ENCODE measurements around the gene CYP26C1. TPM values are rescaled to one million over a fixed set of nuclear protein-coding genes. Genes with fewer than 3 reads are reported as not detected.
A peak's percentile ranks its signal among the peaks of the same experiment; 100 is the strongest.

CYP26C1 gene
- total RNA-seq, 6 experiments from 2014 or later, result 0.07 to 0.12 (median 0.10) TPM; not detected in 3

DNA sequence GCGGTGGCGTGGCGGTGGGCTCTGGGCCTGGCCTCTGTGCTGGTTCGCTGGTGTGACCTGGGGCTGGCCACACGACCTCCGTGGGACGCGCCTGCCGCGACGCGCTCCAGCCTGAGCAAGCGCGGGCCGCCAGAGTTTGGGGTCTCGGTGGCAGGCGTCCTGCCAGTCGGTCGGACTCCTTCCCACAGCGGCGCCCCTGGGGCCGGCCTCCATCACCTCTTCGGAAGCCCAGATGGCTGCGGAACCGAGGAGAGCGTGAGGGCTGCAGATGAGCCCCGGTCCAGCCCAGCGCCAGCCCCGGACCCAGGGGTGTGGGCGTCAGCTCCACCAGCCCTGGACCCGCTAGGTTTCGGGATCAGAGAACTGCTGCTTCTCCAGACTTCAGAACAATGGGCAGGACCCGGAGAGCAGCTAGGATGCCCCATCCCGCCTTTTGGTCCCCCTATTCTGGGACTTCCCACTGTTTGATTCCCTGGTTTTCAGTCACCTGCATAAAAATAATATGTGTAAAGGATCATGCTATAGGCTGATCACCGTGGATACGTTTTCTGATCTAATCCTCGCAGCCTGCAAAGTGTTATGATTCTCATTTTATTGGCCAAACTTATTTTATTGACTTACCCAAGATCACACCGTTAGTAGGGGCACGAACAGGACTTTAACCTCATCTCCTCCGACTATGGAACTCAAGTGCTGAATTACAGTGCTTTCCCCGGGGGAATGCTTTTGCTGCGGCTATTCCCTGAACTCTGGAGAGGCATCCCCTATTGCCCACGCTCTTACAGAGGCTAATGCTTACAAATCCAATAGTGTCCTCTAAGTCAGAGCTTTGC lies 2.8 kb downstream of the CYP26C1 start:
- Histone ChIP-seq H3K4me1 (peaks cover 0 to 33% (median 0%) of the 10 kb centered on the region in 4 donors), H3K4me3 (peak overlapping the region in 1 of 3 donors; percentile 8), H3K27me3 (peaks cover 0 to 15% of the 10 kb centered on the region in 2 donors), H3K27ac (no peak overlapping the region), H3K36me3 (peaks cover 0 to 2% (median 0%) of the 10 kb centered on the region in 4 donors), H3K9me3 (no peaks in the 10 kb centered on the region)
- ATAC-seq (no peak), DNase-seq (no peak)
- whole genome bisulfite sequencing (ENCODE audit: insufficient coverage, low coverage, low lambda C conversion rate, missing lambda C conversion rate), result 34% methylated on average over 13 of the region's 43 CpGs
- no peak for TF ChIP-seq POLR2A (IDR thresholded peaks at IDR 0.05)
- TF ChIP-seq, protein P1, sequence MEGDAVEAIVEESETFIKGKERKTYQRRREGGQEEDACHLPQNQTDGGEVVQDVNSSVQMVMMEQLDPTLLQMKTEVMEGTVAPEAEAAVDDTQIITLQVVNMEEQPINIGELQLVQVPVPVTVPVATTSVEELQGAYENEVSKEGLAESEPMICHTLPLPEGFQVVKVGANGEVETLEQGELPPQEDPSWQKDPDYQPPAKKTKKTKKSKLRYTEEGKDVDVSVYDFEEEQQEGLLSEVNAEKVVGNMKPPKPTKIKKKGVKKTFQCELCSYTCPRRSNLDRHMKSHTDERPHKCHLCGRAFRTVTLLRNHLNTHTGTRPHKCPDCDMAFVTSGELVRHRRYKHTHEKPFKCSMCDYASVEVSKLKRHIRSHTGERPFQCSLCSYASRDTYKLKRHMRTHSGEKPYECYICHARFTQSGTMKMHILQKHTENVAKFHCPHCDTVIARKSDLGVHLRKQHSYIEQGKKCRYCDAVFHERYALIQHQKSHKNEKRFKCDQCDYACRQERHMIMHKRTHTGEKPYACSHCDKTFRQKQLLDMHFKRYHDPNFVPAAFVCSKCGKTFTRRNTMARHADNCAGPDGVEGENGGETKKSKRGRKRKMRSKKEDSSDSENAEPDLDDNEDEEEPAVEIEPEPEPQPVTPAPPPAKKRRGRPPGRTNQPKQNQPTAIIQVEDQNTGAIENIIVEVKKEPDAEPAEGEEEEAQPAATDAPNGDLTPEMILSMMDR (IDR thresholded peaks at IDR 0.05), result no peak
- intact Hi-C loops (cut with DNase I), result no loop called here

DNA sequence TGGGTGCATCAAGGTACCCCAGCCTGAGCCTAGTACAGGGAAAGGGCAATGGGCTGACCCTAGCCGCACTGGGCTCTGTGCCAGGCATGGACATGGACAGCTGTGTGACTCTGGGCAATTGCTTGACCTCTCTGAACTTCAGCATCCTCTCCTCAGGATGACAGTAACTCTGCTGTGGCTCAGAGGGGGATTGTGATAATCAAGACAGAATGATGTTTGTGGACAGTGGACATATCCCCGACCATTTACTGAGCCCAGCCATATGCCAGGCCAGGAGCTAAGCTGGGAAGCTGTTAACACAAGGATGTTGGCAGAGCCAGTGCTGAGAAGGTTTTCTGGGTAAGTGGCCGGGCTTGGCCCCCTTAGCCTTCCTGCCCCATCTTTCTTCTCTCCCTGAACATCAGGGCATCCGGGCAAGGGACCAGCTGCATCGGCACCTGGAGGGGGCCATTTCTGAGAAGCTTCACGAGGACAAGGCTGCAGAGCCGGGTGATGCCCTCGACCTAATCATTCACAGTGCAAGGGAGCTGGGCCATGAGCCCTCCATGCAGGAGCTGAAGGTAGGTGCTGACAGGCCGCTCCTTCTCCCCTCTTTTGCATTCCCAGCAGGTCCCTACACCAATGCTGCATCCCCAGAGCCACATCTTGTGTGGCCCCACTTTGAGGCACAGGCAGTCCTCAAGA lies 3.5 kb downstream of the CYP26C1 start:
- no peak overlapping the region for H3K4me3 ChIP-seq
- TF ChIP-seq, protein P1 (IDR thresholded peaks at IDR 0.05), result no peak
- TF ChIP-seq POLR2A (IDR thresholded peaks at IDR 0.05), result no peak
- H3K27me3 ChIP-seq, result peaks cover 0 to 15% of the 10 kb centered on the region in 2 donors
- 20% methylated on average over 1 of the region's 9 CpGs for WGBS (ENCODE audit: insufficient coverage, low coverage, low lambda C conversion rate, missing lambda C conversion rate)
- intact Hi-C loops (cut with DNase I), result no loop called here
- DNase-seq (no peak), ATAC-seq (no peak)
- peaks cover 0 to 37% (median 0%) of the 10 kb centered on the region in 4 donors for H3K4me1 ChIP-seq
- no peak overlapping the region for H3K27ac ChIP-seq
- no peaks in the 10 kb centered on the region for H3K36me3 ChIP-seq
- no peaks in the 10 kb centered on the region for H3K9me3 ChIP-seq

DNA sequence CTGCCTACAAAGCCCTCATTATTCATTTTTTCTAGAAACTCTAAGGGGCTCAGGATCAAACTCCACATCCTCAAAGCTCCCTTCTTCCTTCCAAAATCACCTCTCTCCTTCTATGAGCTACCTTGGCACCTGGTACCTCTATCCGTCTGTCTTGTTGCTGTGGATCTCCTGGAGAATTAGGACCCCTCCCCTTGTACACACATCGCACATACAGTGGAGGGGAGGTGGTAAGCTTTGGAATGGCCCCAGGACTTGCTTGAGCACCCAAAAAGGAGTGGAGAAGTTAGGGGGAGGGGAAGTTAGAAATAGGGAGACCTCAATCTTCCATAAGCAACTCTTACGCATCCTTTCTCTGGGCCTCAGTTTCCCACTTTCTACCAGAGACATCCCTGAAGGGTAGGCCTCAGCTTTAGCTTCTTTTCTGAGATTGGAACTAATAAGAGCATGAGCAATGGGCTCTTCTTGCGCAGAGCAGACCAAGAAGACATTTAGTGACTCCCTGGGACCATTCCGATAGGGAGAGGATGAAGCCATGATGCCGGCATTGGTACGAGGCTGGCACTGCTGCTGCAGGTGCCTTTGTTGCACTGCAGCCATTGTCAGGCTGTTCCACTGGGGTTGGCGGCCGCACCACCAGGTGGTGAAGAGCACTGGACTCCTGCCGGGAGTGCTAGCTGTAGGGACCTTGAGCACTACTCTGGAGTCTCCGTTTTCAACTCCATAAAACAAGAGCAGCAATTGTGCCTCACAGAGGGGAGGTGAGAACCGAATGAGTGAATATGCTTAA lies 4.5 kb downstream of the CYP26C1 start:
- 80% methylated on average over 5 of the region's 12 CpGs for WGBS (ENCODE audit: insufficient coverage, low coverage, low lambda C conversion rate, missing lambda C conversion rate)
- intact Hi-C loops (cut with DNase I), result no loop called here
- ATAC-seq, result no peak
- Histone ChIP-seq H3K9me3 (no peaks in the 10 kb centered on the region), H3K27me3 (peaks cover 0 to 15% of the 10 kb centered on the region in 2 donors), H3K4me3 (no peak overlapping the region), H3K27ac (no peak overlapping the region), H3K36me3 (no peaks in the 10 kb centered on the region), H3K4me1 (peaks cover 0 to 37% (median 0%) of the 10 kb centered on the region in 4 donors)
- TF ChIP-seq, protein P1 (IDR thresholded peaks at IDR 0.05), result no peak
- no peak for TF ChIP-seq POLR2A (IDR thresholded peaks at IDR 0.05)
- no peak for DNase-seq

DNA sequence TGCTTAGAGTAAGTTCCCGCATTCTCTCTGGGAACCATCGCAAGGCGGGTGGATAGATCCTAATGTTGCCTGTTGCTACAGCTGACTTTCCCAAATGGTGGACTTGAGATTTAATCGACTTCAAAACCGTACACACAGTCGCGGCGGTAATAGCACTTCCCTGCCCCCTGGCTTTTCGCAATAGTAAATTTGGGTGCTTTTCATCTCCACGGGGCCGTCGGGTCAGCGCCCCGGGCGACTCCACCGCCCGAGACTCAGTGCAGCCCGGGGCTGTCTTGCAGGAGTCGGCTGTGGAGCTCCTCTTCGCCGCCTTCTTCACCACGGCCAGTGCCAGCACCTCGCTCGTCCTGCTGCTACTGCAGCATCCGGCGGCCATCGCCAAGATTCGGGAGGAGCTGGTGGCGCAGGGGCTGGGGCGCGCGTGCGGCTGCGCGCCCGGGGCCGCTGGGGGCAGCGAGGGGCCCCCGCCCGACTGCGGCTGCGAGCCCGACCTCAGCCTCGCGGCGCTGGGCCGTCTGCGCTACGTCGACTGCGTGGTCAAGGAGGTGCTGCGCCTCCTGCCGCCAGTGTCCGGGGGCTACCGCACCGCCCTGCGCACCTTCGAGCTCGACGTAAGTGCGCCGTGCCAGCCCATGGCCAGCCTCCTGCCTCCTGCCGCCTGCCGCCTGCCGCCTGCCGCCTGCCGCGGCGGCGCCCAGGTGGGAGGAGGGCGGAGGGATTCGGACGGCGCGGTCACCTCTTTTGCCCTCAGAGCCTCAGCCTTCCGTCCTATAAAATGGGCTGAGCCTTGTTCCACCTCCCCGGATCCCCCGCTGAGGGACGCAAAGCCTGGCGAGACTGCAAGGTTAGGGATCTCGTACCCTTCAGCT lies 5.3 kb downstream of the CYP26C1 start:
- TF ChIP-seq POLR2A (IDR thresholded peaks at IDR 0.05), result no peak
- TF ChIP-seq, protein P1 (IDR thresholded peaks at IDR 0.05), result no peak
- no peak overlapping the region for H3K27ac ChIP-seq
- 7% methylated on average over 8 of the region's 81 CpGs for WGBS (ENCODE audit: insufficient coverage, low coverage, low lambda C conversion rate, missing lambda C conversion rate)
- intact Hi-C loops (cut with DNase I), result no loop called here
- H3K4me3 ChIP-seq, result peak overlapping the region in 1 of 3 donors; percentile 13
- no peak for DNase-seq
- no peak for ATAC-seq
- peaks cover 0 to 15% of the 10 kb centered on the region in 2 donors for H3K27me3 ChIP-seq
- H3K9me3 ChIP-seq, result no peaks in the 10 kb centered on the region
- H3K36me3 ChIP-seq, result no peaks in the 10 kb centered on the region
- H3K4me1 ChIP-seq, result peaks cover 0 to 41% (median 0%) of the 10 kb centered on the region in 4 donors

Measured in right lobe of liver (tissue), 6 donors.